ENCODE measurements around the gene SLC35F3.

DNA sequence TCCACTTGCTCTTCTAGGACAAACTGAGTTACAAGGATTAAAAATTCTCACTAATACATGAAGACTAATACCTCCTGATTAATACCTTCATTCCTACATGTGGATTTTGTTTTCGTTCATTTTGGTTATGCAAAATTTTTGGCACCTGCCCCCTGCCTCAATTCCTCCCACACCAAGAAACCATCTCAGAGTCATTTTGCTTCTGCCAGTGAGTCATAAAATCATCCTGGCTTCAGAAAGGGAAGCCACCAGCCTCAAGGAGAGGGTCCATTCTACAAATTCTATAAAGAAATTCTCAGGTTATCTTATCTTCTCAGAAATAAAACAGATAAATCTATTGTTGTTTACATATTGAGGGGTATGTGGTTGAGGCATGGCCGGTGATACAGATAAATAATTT lies 365.6 kb downstream of the SLC35F3 start:
- TF ChIP-seq, protein P1, sequence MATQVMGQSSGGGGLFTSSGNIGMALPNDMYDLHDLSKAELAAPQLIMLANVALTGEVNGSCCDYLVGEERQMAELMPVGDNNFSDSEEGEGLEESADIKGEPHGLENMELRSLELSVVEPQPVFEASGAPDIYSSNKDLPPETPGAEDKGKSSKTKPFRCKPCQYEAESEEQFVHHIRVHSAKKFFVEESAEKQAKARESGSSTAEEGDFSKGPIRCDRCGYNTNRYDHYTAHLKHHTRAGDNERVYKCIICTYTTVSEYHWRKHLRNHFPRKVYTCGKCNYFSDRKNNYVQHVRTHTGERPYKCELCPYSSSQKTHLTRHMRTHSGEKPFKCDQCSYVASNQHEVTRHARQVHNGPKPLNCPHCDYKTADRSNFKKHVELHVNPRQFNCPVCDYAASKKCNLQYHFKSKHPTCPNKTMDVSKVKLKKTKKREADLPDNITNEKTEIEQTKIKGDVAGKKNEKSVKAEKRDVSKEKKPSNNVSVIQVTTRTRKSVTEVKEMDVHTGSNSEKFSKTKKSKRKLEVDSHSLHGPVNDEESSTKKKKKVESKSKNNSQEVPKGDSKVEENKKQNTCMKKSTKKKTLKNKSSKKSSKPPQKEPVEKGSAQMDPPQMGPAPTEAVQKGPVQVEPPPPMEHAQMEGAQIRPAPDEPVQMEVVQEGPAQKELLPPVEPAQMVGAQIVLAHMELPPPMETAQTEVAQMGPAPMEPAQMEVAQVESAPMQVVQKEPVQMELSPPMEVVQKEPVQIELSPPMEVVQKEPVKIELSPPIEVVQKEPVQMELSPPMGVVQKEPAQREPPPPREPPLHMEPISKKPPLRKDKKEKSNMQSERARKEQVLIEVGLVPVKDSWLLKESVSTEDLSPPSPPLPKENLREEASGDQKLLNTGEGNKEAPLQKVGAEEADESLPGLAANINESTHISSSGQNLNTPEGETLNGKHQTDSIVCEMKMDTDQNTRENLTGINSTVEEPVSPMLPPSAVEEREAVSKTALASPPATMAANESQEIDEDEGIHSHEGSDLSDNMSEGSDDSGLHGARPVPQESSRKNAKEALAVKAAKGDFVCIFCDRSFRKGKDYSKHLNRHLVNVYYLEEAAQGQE (IDR thresholded peaks at IDR 0.05; ENCODE audit: insufficient read depth in 1 of 2, low read depth in 2 of 2, low read length in 1 of 2) = no peak
- TF ChIP-seq, protein P2, sequence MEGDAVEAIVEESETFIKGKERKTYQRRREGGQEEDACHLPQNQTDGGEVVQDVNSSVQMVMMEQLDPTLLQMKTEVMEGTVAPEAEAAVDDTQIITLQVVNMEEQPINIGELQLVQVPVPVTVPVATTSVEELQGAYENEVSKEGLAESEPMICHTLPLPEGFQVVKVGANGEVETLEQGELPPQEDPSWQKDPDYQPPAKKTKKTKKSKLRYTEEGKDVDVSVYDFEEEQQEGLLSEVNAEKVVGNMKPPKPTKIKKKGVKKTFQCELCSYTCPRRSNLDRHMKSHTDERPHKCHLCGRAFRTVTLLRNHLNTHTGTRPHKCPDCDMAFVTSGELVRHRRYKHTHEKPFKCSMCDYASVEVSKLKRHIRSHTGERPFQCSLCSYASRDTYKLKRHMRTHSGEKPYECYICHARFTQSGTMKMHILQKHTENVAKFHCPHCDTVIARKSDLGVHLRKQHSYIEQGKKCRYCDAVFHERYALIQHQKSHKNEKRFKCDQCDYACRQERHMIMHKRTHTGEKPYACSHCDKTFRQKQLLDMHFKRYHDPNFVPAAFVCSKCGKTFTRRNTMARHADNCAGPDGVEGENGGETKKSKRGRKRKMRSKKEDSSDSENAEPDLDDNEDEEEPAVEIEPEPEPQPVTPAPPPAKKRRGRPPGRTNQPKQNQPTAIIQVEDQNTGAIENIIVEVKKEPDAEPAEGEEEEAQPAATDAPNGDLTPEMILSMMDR (IDR thresholded peaks at IDR 0.05) = no peak
